ENCODE data around the gene MPC2.
"Not testable (repeated sequence)": the region's sequence is repeated elsewhere in the genome, so short reads cannot be mapped to it uniquely, and the experiment has no call there.

The MPC2 gene

DNA sequence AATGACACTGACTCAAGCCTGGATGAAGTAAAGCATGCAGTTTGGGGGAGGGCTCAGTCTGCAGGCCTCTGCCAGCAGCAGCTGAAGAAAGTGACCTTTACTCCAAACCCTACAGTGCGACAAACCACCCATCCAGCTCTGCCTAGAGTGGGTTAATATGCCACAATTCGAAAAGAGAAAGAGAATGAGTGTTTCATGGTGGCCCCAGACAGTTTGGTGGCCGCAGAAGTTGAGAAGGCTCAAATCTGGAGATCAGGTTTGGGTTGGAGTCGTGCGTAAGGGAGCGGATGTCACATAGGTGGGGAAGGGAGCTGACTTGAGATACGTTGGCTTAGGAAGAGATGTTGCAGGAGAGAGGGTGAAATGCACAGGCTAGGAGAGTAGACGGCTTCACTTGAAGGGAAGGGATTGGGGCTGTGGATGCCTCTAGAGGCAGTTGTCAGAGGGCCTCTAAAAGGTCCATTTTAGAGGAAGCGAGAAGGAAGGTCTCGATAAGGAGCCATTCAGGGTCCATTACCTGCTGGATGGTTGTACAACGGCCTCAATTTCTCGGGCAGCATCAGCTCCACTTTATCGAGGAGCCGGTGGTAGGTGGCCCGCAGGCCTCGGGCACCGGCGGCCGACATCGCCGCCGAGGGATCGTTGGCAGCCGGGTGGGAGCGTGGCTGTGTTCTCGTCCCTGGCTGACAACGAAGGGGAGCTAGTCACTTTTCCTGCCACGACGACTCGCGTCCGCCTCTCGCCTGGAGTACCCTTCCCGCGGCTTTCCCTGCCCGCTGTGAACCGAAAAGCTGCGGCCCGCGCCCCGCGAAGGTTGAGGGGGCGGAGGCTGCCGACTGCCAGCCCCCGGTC, 1.4 kb downstream of the MPC2 start:
- peak; percentile 10 to 15 (median 11) for DNase-seq (ENCODE audit: low read depth in 2 of 3, low spot score in 2 of 3)

- DNase-seq (ENCODE audit: low read depth in 2 of 3, low spot score in 2 of 3): no peak
Observed at GRCh38 chr1:167934426-167935215, 2.3 kb downstream of the MPC2 start.

- no peak for DNase-seq (ENCODE audit: low read depth in 2 of 3, low spot score in 2 of 3)
Observed at GRCh38 chr1:167933788-167934187, 3.1 kb downstream of the MPC2 start.

GRCh38 chr1:167929725-167930124, 7.1 kb downstream of the MPC2 start:
- DNase-seq (ENCODE audit: low read depth in 2 of 3, low spot score in 2 of 3): no peak

DNA sequence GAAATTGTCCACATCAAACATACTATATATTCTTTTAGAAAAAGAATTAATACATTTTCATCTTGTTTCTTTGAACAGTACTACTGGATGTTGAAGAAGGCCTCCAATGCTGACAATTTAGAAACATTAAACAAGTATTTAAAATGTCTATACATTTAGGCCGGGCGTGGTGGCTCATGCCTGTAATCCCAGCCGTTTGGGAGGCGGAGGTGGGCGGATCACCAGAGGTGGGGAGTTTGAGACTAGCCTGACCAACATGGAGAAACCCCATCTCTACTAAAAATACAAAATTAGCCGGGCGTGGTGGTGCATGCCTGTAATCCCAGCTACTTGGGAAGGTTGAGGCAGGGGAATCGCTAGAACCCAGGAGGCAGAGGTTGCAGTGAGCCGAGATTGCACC, 8.0 kb downstream of the MPC2 start:
- DNase-seq (ENCODE audit: low read depth in 2 of 3, low spot score in 2 of 3): not testable (repeated sequence)

DNA sequence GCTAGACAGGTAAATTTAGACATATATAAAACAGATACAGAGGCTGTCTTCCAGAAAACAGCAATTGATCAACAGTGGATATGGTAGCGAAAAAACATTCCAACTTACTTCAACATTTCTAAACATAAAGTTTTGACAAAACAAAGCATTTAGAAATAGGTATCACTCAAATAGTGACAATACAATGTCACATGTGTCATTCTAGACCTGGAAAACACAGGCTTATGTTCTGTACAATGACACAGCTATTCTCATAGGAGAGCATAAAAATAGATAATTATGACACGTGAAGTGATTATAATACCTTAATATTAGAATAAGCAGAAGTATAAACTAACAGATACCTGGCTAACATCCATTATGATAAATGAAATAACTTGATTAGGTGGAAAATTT, 8.4 kb downstream of the MPC2 start:
- no peak for DNase-seq (ENCODE audit: low read depth in 2 of 3, low spot score in 2 of 3)

DNA sequence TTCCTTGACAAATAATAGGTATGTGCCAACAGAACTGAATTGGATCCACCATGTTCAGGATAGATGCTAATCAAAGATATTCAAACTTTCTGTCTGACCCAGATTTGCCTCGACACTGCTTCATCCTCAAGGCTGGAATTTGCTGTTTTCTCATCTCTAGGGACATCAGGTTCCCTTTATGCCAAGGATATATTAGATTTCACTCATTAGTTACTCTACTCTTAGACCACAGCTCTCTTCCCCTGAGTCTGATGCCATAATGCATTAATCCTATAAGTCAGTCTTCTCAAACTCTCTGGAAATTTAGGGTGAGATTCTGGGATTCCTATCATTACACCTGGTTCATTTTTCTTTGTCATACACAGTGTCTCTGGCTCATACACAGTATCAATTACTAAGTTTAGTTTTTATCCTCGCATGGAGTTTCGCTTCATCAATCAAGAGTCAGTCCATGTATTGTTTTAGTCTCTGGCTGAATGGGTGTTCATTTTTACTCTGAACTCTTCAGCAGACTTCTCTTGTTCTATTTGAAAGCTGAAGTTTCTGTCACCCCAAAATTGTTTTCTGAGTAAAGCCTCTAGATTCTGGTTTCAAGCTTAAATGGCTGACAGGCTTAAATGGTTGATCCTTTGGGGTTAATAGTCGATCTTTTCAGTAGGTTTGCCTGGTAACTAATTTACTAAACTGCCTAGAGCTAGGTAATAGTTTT, 9.7 kb downstream of the MPC2 start:
- no peak for DNase-seq (ENCODE audit: low read depth in 2 of 3, low spot score in 2 of 3)

DNA sequence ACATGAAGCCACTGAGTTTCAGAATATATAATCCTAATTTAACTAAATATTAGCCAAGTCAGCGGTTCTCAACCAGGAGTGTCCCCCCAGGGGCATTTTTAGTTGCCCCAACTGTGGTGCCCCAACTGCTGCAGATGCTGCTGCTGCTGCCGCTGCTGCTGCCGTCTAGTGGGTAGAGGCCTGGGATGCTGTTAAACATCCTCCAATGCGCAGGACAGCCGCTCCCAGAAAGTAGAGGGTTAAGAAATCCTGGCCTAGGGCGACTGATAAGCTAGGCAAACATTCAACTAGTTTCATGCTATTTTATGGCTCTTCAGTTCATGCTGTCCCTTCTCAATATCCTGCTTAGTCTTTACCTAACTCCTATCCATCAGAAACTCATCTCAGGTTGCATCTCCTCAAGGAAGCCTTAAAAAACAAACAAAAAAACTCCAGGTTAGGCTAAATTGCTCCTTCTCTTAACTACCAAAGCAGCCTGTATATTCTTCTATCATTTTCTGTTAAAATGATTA, 10.3 kb downstream of the MPC2 start:
- no peak for DNase-seq (ENCODE audit: low read depth in 2 of 3, low spot score in 2 of 3)

DNA sequence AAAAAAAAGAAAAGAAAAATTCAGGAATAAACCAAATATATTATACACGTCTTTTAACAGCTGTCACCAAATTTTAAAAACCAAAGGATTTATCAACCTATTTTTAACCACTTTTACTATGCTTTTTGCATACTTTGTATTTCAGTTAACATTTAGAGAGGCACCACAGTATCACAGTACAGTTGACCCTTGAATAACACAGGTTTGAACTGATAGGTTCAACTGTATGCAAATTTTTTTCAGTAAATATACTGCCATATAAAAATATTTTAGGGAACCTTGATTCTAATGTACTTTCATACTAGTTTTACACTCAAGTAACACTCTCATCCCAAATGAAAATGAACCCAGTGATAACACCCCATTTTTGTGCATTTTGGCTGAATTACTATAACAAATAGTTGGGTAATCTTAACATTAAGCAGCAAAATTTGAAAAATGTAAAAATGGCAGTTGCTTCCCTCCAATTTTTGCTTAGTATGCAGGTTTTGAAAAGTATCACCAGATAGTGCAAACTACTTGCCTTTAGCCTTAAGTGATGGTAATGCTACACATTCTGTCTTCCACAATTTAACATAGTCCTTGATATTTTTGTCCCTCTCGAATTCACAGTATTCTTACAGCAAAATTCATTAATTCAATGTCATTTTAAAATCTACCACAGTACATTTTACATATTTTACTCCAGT, 12.2 kb downstream of the MPC2 start:
- DNase-seq (ENCODE audit: low read depth in 2 of 3, low spot score in 2 of 3): no peak

GRCh38 chr1:167924102-167924501, 12.8 kb downstream of the MPC2 start:
- DNase-seq (ENCODE audit: low read depth in 2 of 3, low spot score in 2 of 3): no peak

DNA sequence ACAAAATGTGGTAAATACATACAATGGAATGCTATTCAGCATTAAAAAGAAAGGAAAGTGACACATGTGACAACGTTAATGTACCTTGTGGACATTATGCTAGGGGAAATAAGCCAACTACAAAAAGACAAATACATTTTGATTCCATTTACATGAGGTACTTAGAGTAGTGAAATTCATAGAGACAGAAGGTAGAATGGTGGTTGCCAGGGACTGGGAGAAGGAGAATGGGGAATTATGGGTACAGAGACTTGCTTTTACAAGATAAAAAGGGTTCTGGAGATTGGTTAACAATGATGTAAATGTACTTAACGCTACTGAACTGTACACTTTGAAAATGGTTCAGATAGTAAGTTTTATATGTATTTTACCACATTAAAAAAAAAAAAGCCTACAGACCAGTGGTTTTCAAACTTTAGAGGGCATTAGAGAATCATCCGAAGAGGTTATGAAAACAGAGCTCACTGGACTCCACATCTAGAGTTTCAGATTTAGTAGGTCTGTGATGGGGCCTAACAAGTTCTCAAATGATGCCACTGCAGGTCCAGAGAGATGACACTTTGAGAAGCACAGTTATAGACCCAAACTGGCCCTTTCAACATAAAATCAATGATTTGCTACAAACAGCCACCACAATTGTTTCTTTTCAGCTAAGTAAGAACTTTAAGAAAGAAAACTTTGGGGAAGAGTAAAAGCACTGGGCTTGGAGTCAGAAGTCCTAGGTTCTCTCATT, 13.4 kb downstream of the MPC2 start:
- no peak for DNase-seq (ENCODE audit: low read depth in 2 of 3, low spot score in 2 of 3)

DNA sequence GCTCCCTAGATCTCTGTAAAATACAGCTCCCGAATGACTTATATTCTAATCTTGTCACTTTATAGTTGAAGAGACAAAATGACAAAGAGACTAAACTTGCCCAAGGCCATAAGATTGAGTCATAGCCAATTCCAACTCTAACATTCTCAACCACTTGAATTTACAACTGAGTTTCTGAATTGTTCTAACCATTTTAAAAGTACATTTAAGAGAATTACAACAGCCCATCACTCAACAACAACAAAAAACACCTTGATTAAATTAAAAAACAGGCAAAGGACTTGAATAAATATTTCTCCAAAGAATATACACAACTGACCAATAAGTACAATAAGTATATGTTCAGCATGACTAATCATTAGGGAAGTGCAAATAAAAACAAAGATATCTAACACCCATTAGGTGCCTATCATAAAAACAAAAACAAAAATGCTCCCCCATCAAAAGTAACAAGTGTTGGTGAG, 14.2 kb downstream of the MPC2 start:
- no peak for DNase-seq (ENCODE audit: low read depth in 2 of 3, low spot score in 2 of 3)

DNA sequence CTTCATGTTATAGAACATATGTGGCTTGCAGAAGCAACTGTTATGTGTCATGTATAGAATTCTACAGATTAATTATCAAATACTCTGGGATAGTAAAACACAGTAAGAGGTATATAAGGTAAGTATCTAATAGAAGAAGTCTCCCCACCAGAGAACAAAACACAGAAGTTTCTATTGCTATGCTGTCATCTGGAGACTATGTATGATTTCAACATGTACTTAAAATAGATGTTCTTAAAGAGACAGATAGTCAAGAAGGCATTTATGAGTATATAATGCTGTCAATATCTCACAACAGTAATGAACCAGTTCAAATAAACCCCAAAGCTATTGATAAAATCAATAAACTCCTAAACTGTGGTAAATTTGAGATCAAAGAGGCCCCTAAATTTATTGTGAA, 14.8 kb downstream of the MPC2 start:
- no peak for DNase-seq (ENCODE audit: low read depth in 2 of 3, low spot score in 2 of 3)

GRCh38 chr1:167916766-167917511, 19.9 kb downstream of the MPC2 start:
- DNase-seq (ENCODE audit: low read depth in 2 of 3, low spot score in 2 of 3): no peak

DNA sequence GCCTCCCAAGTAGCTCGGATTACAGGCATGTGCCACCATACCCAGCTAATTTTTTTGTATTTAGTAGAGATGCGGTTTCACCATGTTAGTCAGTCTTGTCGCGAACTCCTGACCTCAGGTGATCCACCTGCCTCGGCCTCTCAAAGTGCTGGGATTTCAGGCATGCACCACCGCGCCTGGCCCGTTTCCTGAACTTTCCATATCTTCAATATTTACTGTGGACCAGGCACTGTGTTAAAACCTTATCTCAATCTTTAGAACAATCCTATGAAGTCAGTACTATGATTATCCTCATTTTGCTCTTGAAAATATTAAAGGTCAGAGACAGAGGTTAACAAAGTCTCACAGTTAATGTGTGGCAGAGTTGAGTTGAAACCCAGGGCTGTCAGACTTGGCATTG, 21.3 kb downstream of the MPC2 start:
- no peak for DNase-seq (ENCODE audit: low read depth in 2 of 3, low spot score in 2 of 3)

- no peak for DNase-seq (ENCODE audit: low read depth in 2 of 3, low spot score in 2 of 3)
Observed at GRCh38 chr1:167913895-167914496, 22.9 kb downstream of the MPC2 start, which contains the start of gene ADCY10. Gene ADCY10 (minus strand): TSS chr1:167914134. CDS start chr1:167905140, 8,994 bp downstream.

GRCh38 chr1:167912294-167912693, 24.6 kb downstream of the MPC2 start:
- DNase-seq (ENCODE audit: low read depth in 2 of 3, low spot score in 2 of 3): no peak

- no peak for DNase-seq (ENCODE audit: low read depth in 2 of 3, low spot score in 2 of 3)
Observed at GRCh38 chr1:167911413-167911812, 25.5 kb downstream of the MPC2 start.

- no peak for DNase-seq (ENCODE audit: low read depth in 2 of 3, low spot score in 2 of 3)
Observed at GRCh38 chr1:167910530-167910929, 26.3 kb downstream of the MPC2 start.

Data from activated CD8-positive, alpha-beta memory T cell treated with anti-CD3 and anti-CD28 coated beads for 48 hours (primary cell).